Measurements from ENCODE around the gene MYL5. TPM values are rescaled to one million over a fixed set of nuclear protein-coding genes. Genes with fewer than 3 reads are reported as not detected.
"Not testable (repeated sequence)": the region's sequence is repeated elsewhere in the genome, so short reads cannot be mapped to it uniquely, and the experiment has no call there.

Gene MYL5
- total and polyA plus RNA-seq, 10 of the 15 experiments (the other 5 are each of a cell fraction or from before 2014, with no cell fraction given) = 1.2 to 13.8 (median 7.1) TPM

DNA sequence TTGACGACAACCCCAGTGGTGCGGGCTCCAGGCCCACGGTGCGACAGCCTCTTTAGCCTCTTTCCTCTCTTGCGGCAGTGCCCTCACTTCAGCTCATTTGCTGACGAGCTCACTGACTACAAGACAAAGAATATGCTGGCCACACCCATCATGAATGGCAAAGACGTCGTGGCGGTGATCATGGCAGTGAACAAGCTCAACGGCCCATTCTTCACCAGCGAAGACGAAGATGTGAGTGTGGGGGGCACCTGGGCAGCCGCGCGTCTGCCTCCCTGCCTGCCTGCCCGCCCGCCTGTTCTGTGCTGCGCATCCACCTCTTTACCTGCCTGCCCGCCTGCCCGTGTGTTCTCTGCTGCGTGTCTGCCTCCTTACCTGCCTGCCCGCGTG, 39.8 kb upstream of the MYL5 start:
- DNase-seq (ENCODE audit: low read depth, low spot score) (no peak), ATAC-seq (no peak), FAIRE-seq (no peak)
- no peak overlapping the region for H2AFZ ChIP-seq (ENCODE audit: control insufficient read depth, low read depth, low read length)
- H3K36me3 ChIP-seq (ENCODE audit: control insufficient read depth in 2 of 2, insufficient read depth in 2 of 2, low read length in 1 of 2) = no peaks in the 10 kb centered on the region
- no peaks in the 10 kb centered on the region for H4K20me1 ChIP-seq (ENCODE audit: control insufficient read depth, insufficient read depth)
- no peaks in the 10 kb centered on the region for H3K79me2 ChIP-seq (ENCODE audit: control insufficient read depth, insufficient read depth, low read length)
- peaks cover 3% of the 10 kb centered on the region; the same call in 2 of the 3 replicates for H3K9me3 ChIP-seq (replicated peaks; ENCODE audit: control insufficient read depth, insufficient read depth, low read length)
- in situ Hi-C loops (cut with MboI) = no loop called here
- TF ChIP-seq NR2C1 (IDR thresholded peaks at IDR 0.05) = no peak
- no peak for TF ChIP-seq TBL1XR1 (IDR thresholded peaks at IDR 0.05; ENCODE audit: low read depth, low read length)
- no peak for TF ChIP-seq NFYB (IDR thresholded peaks at IDR 0.05; ENCODE audit: insufficient read depth, low read depth, low read length)
- 70% methylated on average over 23 of the region's 23 CpGs for WGBS (ENCODE audit: insufficient coverage, insufficient replicate concordance, low lambda C conversion rate, missing lambda C conversion rate)
- no peak overlapping the region for H3K4me2 ChIP-seq (ENCODE audit: control insufficient read depth, insufficient read depth)
- ChIA-PET POLR2A (no interaction called here), CTCF (no interaction called here), SMC1A (ENCODE audit: uncharacterized antibody, unreplicated experiment) (no interaction called here), RAD21 (ENCODE audit: unreplicated experiment) (no interaction called here)
- no peaks in the 10 kb centered on the region for H3K27me3 ChIP-seq (replicated peaks in 1 of 2; ENCODE audit: control insufficient read depth in 2 of 2, insufficient read depth in 2 of 2, low read length in 1 of 2)
- intact Hi-C loops (cut with micrococcal nuclease; ENCODE audit: unreplicated experiment) = no loop called here
- no peak overlapping the region for H3K4me3 ChIP-seq
- H3K9ac ChIP-seq (ENCODE audit: control insufficient read depth, insufficient read depth, low read length) = no peak overlapping the region
- BruUV-seq (replicated peaks) = no TSS peak
- no peaks in the 10 kb centered on the region for H3K4me1 ChIP-seq (ENCODE audit: control insufficient read depth, insufficient read depth, low read length)
- H3K27ac ChIP-seq (ENCODE audit: control insufficient read depth, insufficient read depth) = no peak overlapping the region

- intact Hi-C loops (cut with micrococcal nuclease; ENCODE audit: unreplicated experiment); H3K9ac ChIP-seq (ENCODE audit: control insufficient read depth, insufficient read depth, low read length); FAIRE-seq; SMC1A ChIA-PET (ENCODE audit: uncharacterized antibody, unreplicated experiment); POLR2A ChIA-PET; H3K27ac ChIP-seq (ENCODE audit: control insufficient read depth, insufficient read depth); H3K36me3 ChIP-seq (ENCODE audit: control insufficient read depth in 2 of 2, insufficient read depth in 2 of 2, low read length in 1 of 2); H3K4me2 ChIP-seq (ENCODE audit: control insufficient read depth, insufficient read depth); DNase-seq (ENCODE audit: low read depth, low spot score); H3K4me1 ChIP-seq (ENCODE audit: control insufficient read depth, insufficient read depth, low read length); in situ Hi-C loops (cut with MboI); H3K4me3 ChIP-seq; H3K27me3 ChIP-seq (replicated peaks in 1 of 2; ENCODE audit: control insufficient read depth in 2 of 2, insufficient read depth in 2 of 2, low read length in 1 of 2); BruUV-seq (replicated peaks); H3K9me3 ChIP-seq (replicated peaks; ENCODE audit: control insufficient read depth, insufficient read depth, low read length); ATAC-seq; H3K79me2 ChIP-seq (ENCODE audit: control insufficient read depth, insufficient read depth, low read length); RAD21 ChIA-PET (ENCODE audit: unreplicated experiment); H4K20me1 ChIP-seq (ENCODE audit: control insufficient read depth, insufficient read depth); H2AFZ ChIP-seq (ENCODE audit: control insufficient read depth, low read depth, low read length); CTCF ChIA-PET: not testable (repeated sequence)
- WGBS (ENCODE audit: insufficient coverage, insufficient replicate concordance, low lambda C conversion rate, missing lambda C conversion rate) = 83% methylated on average over 33 of the region's 46 CpGs
These were observed 39.1 kb upstream of the MYL5 start for GRCh38 chr4:635066-635835.

Measured in GM12878 (cell line).